DND-41 (cell line): ENCODE results near the gene PRKCB.

ENCODE experiments used
- EZH2 ChIP-seq: IDR thresholded peaks from 3 replicates; pipeline ENCODE4 v1.6.1; 2012; ENCODE audit warnings: borderline replicate concordance, low read depth, mild to moderate bottlenecking, moderate library complexity, low read length, inconsistent platforms; ENCODE audit not compliant: severe bottlenecking
- TF ChIP-seq, protein P1 (sequence below): IDR thresholded peaks from 2 replicates; pipeline ENCODE4 v1.5.1; 2012; ENCODE audit warnings: borderline replicate concordance, low read length, moderate library complexity, mild to moderate bottlenecking; ENCODE audit not compliant: poor library complexity, severe bottlenecking; ENCODE audit errors: extremely low read depth

DNA sequence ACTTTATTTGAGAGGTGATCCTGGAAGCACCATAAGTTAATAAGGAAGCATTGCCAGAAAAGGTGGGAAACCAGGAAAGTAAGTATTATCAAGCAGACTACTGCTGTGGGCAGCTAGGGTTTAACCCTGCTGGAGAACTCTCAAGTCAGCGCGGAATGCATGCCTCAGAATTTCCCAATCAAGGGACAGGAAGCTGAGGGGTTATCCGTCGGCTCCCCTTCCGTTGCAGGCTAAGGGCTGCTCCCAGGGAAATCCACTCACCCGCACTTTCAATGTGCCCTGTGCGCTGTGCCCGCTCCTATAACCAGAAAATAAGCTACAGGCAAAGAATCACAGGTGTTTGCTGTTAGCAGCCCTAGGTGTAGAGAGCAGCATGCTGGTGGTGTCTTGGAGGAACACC, 281.9 kb downstream of the PRKCB start:
- TF ChIP-seq, protein P1, sequence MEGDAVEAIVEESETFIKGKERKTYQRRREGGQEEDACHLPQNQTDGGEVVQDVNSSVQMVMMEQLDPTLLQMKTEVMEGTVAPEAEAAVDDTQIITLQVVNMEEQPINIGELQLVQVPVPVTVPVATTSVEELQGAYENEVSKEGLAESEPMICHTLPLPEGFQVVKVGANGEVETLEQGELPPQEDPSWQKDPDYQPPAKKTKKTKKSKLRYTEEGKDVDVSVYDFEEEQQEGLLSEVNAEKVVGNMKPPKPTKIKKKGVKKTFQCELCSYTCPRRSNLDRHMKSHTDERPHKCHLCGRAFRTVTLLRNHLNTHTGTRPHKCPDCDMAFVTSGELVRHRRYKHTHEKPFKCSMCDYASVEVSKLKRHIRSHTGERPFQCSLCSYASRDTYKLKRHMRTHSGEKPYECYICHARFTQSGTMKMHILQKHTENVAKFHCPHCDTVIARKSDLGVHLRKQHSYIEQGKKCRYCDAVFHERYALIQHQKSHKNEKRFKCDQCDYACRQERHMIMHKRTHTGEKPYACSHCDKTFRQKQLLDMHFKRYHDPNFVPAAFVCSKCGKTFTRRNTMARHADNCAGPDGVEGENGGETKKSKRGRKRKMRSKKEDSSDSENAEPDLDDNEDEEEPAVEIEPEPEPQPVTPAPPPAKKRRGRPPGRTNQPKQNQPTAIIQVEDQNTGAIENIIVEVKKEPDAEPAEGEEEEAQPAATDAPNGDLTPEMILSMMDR: no peak
- no peak for TF ChIP-seq EZH2
